HG02840 (cell line): ENCODE results near the gene DOCK3.
"Not testable (repeated sequence)": the region's sequence is repeated elsewhere in the genome, so short reads cannot be mapped to it uniquely, and the experiment has no call there.

Experiments used
- ATAC-seq: cut with Tn5 transposase; IDR thresholded peaks from one replicate; pipeline ENCODE4 v1.9.1; 2021; ENCODE audit warnings: mild to moderate bottlenecking, moderate library complexity, moderate number of reproducible peaks; ENCODE audit not compliant: unreplicated experiment, low FRiP score

DOCK3 gene

DNA sequence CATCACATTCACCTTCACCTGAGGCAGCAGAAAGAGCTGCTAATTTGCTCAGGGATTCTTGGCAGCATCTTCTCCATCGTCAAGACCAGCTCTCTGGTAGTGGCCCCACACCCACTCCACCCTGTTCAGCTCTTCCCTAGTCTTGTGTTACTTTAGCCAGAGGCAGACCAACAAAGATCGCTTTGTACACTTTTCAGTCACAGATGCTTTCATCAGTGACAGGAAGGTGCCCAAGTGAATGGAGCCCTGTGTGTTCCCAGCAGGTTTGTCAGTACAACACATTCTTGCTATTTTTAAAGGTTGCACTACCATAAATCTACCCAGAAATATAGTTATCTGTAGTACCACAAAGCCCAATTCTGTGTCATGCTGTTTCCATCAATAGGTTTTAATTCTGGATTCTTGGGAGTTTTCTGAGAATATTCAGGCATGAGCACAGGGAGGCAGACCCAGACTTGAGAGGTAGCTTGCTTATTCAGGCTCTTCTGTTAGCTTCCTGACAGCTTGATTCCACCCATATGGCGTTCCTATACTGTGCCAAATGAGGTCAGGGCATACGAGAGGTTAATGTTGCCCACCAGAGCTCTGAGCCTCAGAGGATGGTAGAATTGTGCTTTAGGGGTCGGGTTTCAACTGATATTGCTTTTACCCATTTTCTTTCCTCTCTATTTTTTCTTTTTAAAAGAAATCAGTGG is 600.5 kb downstream of the DOCK3 start:
- ATAC-seq: no peak

GRCh38 chr3:51276046-51276445 is 601.3 kb downstream of the DOCK3 start:
- no peak for ATAC-seq

DNA sequence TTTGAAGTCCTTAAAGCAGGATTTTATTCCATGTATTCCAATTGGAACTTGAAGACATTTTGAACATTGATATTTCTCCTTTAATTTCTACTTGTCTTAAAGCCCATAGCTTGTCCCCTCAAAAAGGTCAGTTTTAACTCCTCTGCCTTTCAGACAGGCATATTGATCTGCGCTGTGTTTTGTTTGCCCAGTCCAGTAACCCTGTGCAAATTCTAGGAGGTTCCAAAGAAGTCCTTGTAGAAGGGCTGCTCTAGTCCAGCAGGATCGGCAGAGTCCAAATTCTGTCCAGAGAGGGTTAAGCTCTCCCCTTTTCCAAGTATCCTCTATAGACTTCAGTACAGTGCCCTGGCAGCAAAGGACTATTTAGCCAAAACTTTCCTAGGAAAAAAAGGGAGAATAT is 604.7 kb downstream of the DOCK3 start:
- ATAC-seq: no peak

DNA sequence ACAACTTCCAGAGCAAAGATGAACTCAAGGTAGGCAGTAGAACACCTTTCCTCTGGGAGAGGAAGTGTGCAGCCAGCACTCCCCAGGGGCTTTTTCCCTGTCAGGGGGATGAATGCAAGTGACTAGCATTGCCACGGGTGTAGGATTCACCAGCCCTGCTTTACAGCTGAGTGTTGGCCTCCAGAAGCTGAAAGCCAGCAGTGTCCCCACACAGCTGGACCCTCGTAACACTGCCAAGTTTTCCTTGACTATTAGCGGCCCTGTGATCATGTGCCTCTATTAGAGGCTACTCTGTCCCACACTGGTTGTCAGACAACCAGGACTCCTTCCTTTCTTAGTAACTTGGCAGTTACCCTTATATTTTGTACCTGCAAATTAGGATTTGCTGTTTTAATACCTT is 605.4 kb downstream of the DOCK3 start:
- ATAC-seq: no peak

GRCh38 chr3:51282931-51283330 is 608.2 kb downstream of the DOCK3 start:
- no peak for ATAC-seq

DNA sequence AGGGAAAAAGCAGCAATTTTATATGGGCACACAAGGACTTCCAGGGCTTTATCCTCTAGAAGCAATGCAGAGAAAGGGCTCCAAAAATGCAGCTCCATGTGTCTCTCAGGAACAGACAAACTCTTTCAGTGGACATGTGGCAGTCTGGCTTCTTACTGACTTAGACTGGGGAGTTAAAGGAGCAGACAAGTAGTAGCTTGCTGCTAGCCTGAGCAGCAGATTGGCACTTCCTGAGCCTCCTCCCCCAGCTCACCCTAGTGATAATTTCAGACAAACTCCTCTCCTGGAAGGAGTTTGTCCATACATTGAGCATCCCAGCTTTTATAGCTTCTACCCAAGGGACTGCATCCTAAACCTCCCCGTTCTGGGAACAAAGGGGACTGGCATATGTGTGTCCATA is 608.7 kb downstream of the DOCK3 start:
- no peak for ATAC-seq

DNA sequence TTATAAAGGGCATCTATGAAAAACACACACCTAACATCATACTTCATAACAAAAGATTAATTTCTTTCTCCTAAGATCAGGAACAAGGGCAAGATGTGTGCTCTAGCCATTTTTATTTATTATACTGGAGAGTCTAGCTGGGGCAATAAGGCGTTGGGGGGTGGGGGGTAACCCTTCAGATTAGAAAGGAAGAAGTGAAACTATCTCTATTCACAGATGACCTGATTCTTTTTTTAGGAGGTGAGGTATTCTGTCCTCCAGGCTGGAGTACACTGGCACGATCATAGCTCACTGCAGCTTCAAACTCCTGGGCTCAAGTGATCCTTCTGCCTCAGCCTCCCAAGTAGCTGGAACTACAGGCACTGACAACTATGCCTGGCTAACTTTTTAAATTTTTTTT is 620.9 kb downstream of the DOCK3 start:
- no peak for ATAC-seq

DNA sequence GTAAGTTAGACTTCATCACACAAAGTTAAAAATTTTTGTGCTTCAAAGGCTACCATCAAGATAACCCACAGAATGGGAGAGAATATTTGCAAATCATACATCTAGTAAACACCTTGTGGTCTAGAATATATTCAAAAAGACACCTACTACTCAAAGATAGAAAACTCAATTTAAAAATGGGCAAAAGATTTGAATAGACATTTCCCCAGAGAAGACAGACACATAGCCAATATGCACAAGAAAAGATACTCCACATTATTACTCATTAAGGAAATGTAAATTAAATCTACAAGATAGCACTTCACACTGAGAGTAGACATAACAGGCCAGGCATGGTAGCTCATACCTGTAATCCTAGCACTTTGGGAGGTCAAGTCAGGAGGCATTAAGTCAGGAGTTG is 622.6 kb downstream of the DOCK3 start:
- no peak for ATAC-seq

- ATAC-seq: no peak
These were observed 629.5 kb downstream of the DOCK3 start for GRCh38 chr3:51304230-51304629.

DNA sequence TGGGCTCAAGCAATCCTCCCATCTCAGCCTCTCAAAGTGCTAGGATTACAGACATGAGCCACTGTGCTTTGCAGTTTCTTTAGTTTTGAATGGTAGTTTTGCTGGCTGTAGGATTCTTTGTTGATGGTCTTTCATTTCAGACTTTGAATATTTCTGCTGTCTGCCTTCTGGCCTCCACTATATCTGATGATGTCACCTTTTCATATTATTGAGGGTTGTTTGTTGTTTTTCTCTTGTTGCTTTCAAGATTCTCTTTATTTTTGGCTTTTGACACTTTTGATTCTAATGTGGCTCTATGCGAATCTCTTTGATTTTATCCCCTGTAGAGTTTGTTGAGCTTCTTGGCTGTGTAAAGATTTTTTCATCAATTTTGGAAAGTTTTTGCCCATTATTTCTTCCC is 631.4 kb downstream of the DOCK3 start:
- no peak for ATAC-seq

GRCh38 chr3:51307458-51307857 is 632.7 kb downstream of the DOCK3 start:
- no peak for ATAC-seq

DNA sequence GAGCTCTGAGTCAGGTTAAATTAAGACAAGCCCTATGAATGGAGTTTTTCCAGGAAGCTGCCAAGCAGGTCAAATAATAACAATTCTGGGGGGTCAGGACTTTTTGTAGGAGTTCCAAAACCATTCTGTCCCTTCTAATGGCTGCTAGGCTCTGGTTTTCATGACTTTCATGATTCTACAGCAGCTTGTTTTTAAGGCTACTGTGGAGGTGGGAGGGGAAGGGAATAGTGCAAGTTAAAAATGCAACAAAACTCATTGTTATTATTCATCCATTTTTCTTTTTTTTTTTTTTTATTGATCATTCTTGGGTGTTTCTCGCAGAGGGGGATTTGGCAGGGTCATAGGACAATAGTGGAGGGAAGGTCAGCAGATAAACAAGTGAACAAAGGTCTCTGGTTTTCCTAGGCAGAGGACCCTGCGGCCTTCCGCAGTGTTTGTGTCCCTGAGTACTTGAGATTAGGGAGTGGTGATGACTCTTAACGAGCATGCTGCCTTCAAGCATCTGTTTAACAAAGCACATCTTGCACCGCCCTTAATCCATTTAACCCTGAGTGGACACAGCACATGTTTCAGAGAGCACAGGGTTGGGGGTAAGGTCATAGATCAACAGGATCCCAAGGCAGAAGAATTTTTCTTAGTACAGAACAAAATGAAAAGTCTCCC is 633.3 kb downstream of the DOCK3 start:
- not testable (repeated sequence) for ATAC-seq

GRCh38 chr3:51311055-51311454 is 636.3 kb downstream of the DOCK3 start:
- ATAC-seq: no peak

DNA sequence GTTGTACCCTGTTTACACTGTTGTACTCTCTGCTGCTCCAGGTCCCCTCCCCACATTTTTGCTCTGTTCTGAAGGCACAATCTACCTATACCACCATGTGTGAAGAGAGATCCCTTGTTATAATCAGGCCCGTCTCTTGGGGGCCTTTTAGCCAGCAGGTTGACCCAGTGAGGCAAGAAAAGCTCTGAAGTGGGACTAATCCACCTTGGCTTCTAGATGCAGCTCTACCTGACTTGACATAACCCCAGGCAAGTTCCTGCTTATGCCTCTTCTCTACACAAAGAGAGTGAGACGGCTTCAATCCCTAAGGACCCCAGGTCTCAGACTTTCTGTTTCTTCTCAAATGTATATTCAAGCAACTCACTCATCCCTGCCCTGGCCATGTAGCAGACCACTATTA is 653.5 kb downstream of the DOCK3 start:
- no peak for ATAC-seq

DNA sequence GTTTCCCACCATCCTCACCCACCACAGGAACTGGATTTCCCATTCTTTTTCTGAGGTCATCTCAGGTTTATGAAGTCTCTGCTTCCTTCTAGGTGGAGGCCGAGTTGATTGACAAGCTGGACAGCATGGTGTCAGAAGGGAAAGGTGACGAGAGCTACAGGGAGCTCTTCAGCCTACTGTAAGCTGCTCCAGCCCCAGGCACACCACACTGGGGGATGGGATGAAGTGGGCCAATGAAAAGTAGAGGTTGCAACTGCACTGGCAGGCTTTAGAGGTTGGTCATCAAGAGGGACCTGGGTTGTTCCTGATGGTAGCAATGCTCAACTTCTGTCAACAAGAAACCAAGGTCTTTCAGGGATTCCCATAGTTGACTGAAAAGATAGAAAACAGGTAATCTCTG is 655.3 kb downstream of the DOCK3 start:
- no peak for ATAC-seq

- no peak for ATAC-seq
These were observed 657.4 kb downstream of the DOCK3 start for GRCh38 chr3:51332156-51332555.

GRCh38 chr3:51333021-51333420 is 658.3 kb downstream of the DOCK3 start:
- no peak for ATAC-seq

GRCh38 chr3:51336261-51336660 is 661.5 kb downstream of the DOCK3 start:
- ATAC-seq: no peak

GRCh38 chr3:51337666-51338065 is 662.9 kb downstream of the DOCK3 start:
- ATAC-seq: no peak

DNA sequence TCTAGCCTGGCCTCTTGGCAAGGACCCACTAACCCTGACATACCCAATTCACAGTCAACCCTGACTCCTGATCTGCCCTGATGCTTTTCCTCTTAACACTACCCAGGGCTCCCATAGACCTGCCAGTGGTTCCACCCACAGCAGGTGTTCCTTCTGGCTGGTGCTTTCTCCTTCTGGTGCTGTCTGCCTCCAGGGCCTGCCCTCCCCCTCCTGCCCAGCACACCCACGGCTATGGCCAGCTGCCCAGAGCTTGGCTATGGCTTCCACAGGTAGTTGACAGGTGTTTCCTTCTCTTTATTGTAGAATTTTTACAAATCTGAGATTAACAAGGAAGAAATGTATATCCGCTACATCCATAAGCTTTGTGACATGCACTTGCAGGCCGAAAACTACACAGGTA is 663.9 kb downstream of the DOCK3 start:
- ATAC-seq: no peak

GRCh38 chr3:51340013-51340829 is 665.5 kb downstream of the DOCK3 start:
- ATAC-seq: no peak
